GM12878 (cell line): ENCODE results near the gene MND1. TPM values are rescaled to one million over a fixed set of nuclear protein-coding genes. Genes with fewer than 3 reads are reported as not detected.
A peak's percentile ranks its signal among the peaks of the same experiment; 100 is the strongest.

ENCODE experiments used
- BCL11A ChIP-seq: IDR thresholded peaks from 2 replicates; pipeline ENCODE4 v1.6.1; 2011; ENCODE audit warnings: low read depth, low read length
- BHLHE40 ChIP-seq, 2 experiments: fragments of 450-650 bp in 1 of 2; IDR thresholded peaks; 2 replicates each; pipeline ENCODE4 v1.6.1; 2011 to 2017; ENCODE audit warnings: low read depth in 2 of 2, borderline replicate concordance in 1 of 2, improper control_type of control experiment in 1 of 2, low read length in 1 of 2, mild to moderate bottlenecking in 1 of 2
- CBFB ChIP-seq: IDR thresholded peaks from 2 replicates; pipeline ENCODE4 v1.6.1; 2016; ENCODE audit warnings: antibody characterized with exemption, low read depth
- CUX1 ChIP-seq: IDR thresholded peaks from 2 replicates; pipeline ENCODE4 v1.6.1; 2012; ENCODE audit warnings: improper control_type of control experiment, low read depth, low read length; ENCODE audit not compliant: insufficient replicate concordance
- EP300 ChIP-seq, 2 experiments: fragments of 150-350 bp in 1 of 2; IDR thresholded peaks; 2 replicates each; pipeline ENCODE4 v1.6.1; 2011 to 2012; ENCODE audit warnings: low read depth in 2 of 2, low read length in 2 of 2, borderline replicate concordance in 1 of 2, improper control_type of control experiment in 1 of 2, inconsistent platforms in 1 of 2; ENCODE audit not compliant: control insufficient read depth in 1 of 2
- IRF3 ChIP-seq: fragments of 450-650 bp; IDR thresholded peaks from 2 replicates; pipeline ENCODE4 v1.6.1; 2014; ENCODE audit warnings: mild to moderate bottlenecking
- MTA2 ChIP-seq: fragments of 450-650 bp; IDR thresholded peaks from 2 replicates; pipeline ENCODE4 v1.6.1; 2016; ENCODE audit warnings: low read depth, mild to moderate bottlenecking, moderate library complexity
- NRF1 ChIP-seq: conservative IDR thresholded peaks from 2 replicates; pipeline ENCODE4 v1.6.1; 2011; ENCODE audit warnings: mild to moderate bottlenecking, low read depth, low read length, improper control_type of control experiment
- RBBP5 ChIP-seq: fragments of 200-600 bp; sonication (generic); conservative IDR thresholded peaks from 2 replicates; pipeline ENCODE4 v1.6.1; 2016
- SKIL ChIP-seq: fragments of 450-650 bp; IDR thresholded peaks from 2 replicates; pipeline ENCODE4 v1.6.1; 2017; ENCODE audit warnings: mild to moderate bottlenecking, low read depth, inconsistent platforms; ENCODE audit not compliant: poor library complexity, severe bottlenecking
- SRF ChIP-seq, 2 experiments: IDR thresholded peaks; 2 replicates each; pipeline ENCODE4 v1.6.1; 2011; ENCODE audit warnings: low read depth in 2 of 2, low read length in 2 of 2, mild to moderate bottlenecking in 1 of 2, moderate library complexity in 1 of 2
- STAT1 ChIP-seq: fragments of 450-650 bp; conservative IDR thresholded peaks from 2 replicates; pipeline ENCODE4 v1.6.1; 2014; ENCODE audit warnings: antibody characterized with exemption, mild to moderate bottlenecking
- TCF12 ChIP-seq: IDR thresholded peaks from 2 replicates; pipeline ENCODE4 v1.6.1; 2011; ENCODE audit warnings: low read depth, mild to moderate bottlenecking, low read length
- WRNIP1 ChIP-seq: IDR thresholded peaks from 2 replicates; pipeline ENCODE4 v1.6.1; 2011; ENCODE audit warnings: low read depth, low read length, improper control_type of control experiment, borderline replicate concordance
- ZBTB11 ChIP-seq: fragments of 450-650 bp; formaldehyde crosslinking; IDR thresholded peaks from 2 replicates; pipeline ENCODE4 v1.5.0; 2022; ENCODE audit warnings: mild to moderate bottlenecking, missing genetic modification characterization
- ZNF217 ChIP-seq: fragments of 450-650 bp; IDR thresholded peaks from 2 replicates; pipeline ENCODE4 v1.6.1; 2017; ENCODE audit warnings: antibody characterized with exemption, mild to moderate bottlenecking
- ZNF274 ChIP-seq: IDR thresholded peaks from one replicate; pipeline ENCODE4 v1.8.0; 2011; ENCODE audit not compliant: insufficient read length, insufficient read depth
- polyA plus RNA-seq, 11 experiments: library from polyadenylated mRNA; depleted of rRNA in 4 of 11; unstranded in 6 of 11; stranded (reverse) in 5 of 11; fragments of >200 nt; fragmentation: Nextera tagmentation in 4 of 11; fragmentation: Illumina TruSeq in 1 of 11; extraction: Ambion mirVana in 4 of 11; extraction: Trizol in 1 of 11; gene quantifications; 1 replicate in 1 of 11; 2 replicates in 10 of 11; pipeline versions ENCODE4 v1.2.1 to v1.2.3, GENCODE V29; 2011 to 2016; ENCODE audit warnings: inconsistent platforms in 2 of 11, missing spikeins in 2 of 11, low read depth in 1 of 11
- total RNA-seq, 4 experiments: library from RNA; depleted of rRNA in 3 of 4; stranded (reverse); fragments of >200 nt in 3 of 4; fragmentation: Illumina TruSeq in 1 of 4; extraction: Trizol in 1 of 4; gene quantifications; 2 replicates each; pipeline versions ENCODE4 v1.2.1 to v1.2.3, GENCODE V29; 2013 to 2021

The MND1 gene
- total and polyA plus RNA-seq, 10 of the 15 experiments (the other 5 are each of a cell fraction or from before 2014, with no cell fraction given) = 17.7 to 58.1 (median 47.3) TPM

GRCh38 chr4:153344131-153345011 lies at the start of gene MND1 (continued):
- TF ChIP-seq CUX1 (no peak), ZNF274 (no peak), STAT1 (no peak), BHLHE40 (IDR thresholded peaks at IDR 0.05; ENCODE audit: borderline replicate concordance in 1 of 2, low read depth in 2 of 2, low read length in 1 of 2) (no peak), RBBP5 (no peak), ZBTB11 (CRISPR knock-in tag) (no peak), EP300 (IDR thresholded peaks at IDR 0.05; ENCODE audit: borderline replicate concordance in 1 of 2, control insufficient read depth in 1 of 2, low read depth in 2 of 2, low read length in 2 of 2) (no peak), MTA2 (no peak), SRF (IDR thresholded peaks at IDR 0.05; ENCODE audit: low read depth in 2 of 2, low read length in 2 of 2) (peak in 1 of 2 experiments; percentile 44; a peak in 1 of 4 replicates), BCL11A (no peak), WRNIP1 (no peak), TCF12 (0 out of 2 replicates have a peak, but pooled peaks have one; percentile 31), CBFB (no peak), NRF1 (no peak), IRF3 (no peak), SKIL (no peak), ZNF217 (no peak)
